Stimulated activated CD4-positive, alpha-beta T cell treated with anti-CD3 and anti-CD28 coated beads, Interleukin-4, amount 100 ng/mL, for 48 hours (primary cell): ENCODE measurements around the gene GNG14.
A peak's percentile ranks its signal among the peaks of the same experiment; 100 is the strongest.
"Not testable (repeated sequence)": the region's sequence is repeated elsewhere in the genome, so short reads cannot be mapped to it uniquely, and the experiment has no call there.

Source experiments
- DNase-seq, 2 donors: peaks; one replicate each; pipeline ENCODE4 v3.0.0-alpha.2; 2020; ENCODE audit warnings: low read depth in 2 of 2

Gene GNG14

GRCh38 chr19:12687496-12688196 lies at the start of gene GNG14:
Gene GNG14, plus strand, starts transcription at chr19:12687998. Its CDS starts 51 bp downstream, at chr19:12688049.
- DNase-seq = no peak

- no peak for DNase-seq
Observed at GRCh38 chr19:12638611-12639182, 49.1 kb upstream of the GNG14 start.

- DNase-seq = peak; percentile 84 to 87
Observed at GRCh38 chr19:12639901-12640613, 47.7 kb upstream of the GNG14 start.

DNA sequence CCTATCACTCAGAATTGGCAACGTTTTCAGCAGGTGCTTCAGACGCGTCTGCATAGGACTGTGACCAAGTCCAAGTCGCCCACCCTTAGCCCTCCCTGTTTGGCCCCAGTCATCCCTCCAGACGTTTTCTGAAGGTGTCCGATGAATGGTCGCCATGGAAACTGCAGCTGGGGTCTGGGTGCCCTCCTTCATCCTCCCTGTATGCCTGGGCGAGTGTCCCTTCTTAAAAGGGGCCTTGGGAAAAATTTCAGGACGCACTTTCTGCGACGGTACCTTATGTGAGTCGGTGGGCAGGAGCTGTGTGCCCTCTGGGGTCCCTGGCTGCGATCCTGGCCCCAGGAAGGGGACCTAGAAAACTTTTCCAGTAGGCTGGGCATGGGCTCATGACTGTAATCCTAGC lies 46.3 kb upstream of the GNG14 start:
- no peak for DNase-seq

- DNase-seq = no peak
Observed at GRCh38 chr19:12642506-12642905, 45.3 kb upstream of the GNG14 start.

- DNase-seq = not testable (repeated sequence)
Observed at GRCh38 chr19:12643716-12644115, 44.1 kb upstream of the GNG14 start.

DNA sequence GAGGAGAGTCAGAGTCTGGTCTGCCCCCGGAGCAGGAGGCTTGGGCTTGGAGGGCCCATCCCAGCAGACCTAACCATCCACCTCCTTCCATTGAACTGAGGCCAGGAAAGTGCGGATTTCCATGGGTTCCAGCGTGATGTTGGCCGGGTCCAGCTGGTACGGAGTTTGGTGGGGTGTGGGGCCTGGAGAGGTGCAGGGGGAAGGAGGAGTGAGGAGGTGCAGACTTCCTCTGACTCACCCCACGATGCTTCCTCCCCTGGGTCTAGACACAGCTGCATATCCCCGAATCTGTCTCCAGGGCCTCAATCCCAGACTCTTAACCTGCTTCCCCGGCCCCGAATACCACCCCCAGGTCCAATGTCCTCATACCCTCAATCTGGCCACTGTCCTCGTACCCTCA lies 41.2 kb upstream of the GNG14 start:
- no peak for DNase-seq

GRCh38 chr19:12647047-12647446 lies 40.8 kb upstream of the GNG14 start:
- DNase-seq = no peak

DNA sequence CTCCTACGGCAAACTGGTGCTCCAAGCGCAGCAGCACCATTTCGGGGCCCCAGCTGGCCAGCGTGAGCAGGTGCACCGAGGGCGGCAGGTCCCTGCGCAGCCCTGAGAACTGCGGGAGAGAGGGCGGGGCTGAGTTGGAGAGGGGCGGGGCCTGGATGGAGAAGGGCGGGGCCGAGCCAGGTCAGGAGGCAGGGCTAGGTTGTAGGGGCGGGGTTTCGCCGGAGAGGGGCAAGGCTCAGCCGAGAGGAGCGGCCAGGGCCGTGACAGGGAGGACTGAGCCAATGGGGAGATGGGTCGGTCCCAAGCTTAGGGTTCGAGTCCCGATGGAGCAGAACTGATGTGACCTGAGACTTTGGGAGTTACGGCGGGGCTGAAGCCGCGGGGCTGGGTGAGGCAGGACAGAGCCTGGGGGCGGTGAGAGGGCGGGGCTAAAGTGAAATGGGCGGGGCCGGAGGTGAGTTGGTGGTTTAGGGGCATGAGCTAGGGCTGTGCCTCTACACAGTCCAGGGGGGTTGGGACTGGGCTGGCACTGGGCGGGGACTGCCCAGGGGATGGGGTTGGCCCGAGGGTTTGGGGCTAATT lies 40.2 kb upstream of the GNG14 start:
- peak; percentile 35 to 59 for DNase-seq

GRCh38 chr19:12648088-12648487 lies 39.7 kb upstream of the GNG14 start:
- no peak for DNase-seq

- no peak for DNase-seq
Observed at GRCh38 chr19:12649941-12650340, 37.9 kb upstream of the GNG14 start.

- DNase-seq = no peak
Observed at GRCh38 chr19:12652219-12652618, 35.6 kb upstream of the GNG14 start.

GRCh38 chr19:12655546-12655945 lies 32.3 kb upstream of the GNG14 start:
- DNase-seq = no peak

DNA sequence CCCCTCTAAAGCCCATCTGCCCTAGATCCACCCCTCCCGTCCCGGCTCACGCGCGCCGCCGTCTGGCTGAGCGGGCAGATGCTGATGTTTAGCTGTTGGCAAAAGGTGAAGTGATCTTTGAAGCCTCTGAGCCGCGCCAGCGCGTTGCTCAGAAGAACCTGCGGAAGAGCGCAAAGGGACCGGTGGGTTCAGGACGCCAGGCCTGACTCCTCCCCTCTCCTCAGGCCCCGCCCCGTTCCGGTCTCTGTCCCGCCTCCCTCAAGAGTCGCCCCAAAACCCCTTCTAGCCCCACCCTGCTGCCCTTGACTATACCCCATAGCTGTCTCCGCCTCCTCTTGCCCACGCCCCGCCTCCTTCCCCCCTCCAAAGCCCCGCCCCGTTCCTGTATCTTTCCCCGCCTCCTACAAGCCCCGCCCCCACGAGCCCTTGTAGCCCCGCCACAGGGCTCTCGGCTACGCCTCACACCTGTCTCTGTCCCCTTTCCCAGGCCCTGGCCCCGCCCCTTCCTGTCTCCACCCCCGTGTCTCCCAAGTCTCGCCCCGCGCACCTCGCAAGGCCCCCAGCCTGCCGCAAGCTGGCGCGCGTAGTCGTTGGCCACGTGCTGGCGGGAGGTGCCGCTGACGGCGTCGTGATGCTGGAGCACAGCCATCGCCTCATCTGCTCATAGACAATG lies 30.8 kb upstream of the GNG14 start:
- peak in 1 of 2 donors; percentile 59 for DNase-seq

DNA sequence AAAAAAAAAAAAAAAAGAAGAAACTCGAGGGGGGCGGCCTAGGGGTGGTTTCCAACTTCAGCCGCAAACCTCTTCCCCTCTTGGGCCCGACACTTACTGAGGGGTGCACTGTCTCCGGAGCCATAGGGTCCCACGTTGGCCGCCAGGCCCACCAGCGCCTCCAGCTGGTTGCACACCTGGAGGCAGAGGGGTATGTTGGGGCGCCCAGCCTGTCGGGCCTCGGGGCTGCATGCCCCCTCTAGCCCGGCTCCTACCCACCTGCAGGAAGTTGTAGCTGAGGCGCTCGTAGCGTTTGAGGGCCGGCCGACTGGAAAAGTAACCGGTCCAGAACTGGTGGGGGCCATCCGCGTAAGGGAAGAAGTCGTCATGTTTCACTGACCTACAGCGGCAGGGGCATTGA lies 29.8 kb upstream of the GNG14 start:
- no peak for DNase-seq

- no peak for DNase-seq
Observed at GRCh38 chr19:12660980-12661379, 26.8 kb upstream of the GNG14 start.

- no peak for DNase-seq
Observed at GRCh38 chr19:12664406-12665280, 23.2 kb upstream of the GNG14 start.

DNA sequence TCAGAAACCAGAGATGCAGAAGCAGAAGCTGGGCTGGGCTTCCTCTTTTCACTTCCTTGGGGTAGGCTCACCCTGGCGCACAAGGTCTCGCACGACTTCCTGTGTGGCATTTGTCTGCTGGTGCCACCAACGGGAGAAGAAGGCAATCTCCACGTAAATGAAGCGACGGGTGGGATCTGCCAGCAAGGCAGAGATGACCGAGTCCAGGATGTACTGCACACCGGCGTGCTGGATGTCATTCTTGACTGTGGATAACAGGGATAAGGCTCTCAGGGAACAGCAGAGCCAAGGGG lies 22.6 kb upstream of the GNG14 start:
- peak in 1 of 2 donors; percentile 36 for DNase-seq

DNA sequence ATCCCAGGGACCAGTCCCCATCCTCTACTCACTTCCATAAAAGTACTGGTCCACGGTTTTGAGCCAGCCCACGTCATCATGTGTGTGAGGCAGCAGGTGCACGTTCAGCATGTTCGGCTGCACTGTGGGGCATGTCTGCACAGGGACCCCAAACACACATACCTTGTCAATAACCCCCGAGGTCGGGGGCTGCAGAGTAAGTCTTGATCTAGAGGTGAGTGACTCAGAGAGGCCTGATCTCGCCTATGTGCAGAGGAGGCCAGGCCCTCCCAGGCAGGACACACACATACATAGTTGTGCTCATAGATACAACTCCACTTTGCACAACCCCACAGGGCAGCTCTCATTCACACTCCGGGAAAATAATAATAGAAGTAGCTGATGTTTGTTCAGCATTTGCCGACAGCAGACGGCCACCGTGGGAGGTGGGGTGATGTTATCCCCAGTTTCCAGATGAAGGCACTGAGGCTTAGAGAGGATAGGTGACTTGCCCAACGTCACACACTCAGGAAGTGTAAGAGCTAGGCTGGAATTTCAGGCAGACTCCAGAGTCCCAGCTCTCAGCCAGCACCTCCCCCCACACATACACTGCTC lies 22.0 kb upstream of the GNG14 start:
- no peak for DNase-seq

DNA sequence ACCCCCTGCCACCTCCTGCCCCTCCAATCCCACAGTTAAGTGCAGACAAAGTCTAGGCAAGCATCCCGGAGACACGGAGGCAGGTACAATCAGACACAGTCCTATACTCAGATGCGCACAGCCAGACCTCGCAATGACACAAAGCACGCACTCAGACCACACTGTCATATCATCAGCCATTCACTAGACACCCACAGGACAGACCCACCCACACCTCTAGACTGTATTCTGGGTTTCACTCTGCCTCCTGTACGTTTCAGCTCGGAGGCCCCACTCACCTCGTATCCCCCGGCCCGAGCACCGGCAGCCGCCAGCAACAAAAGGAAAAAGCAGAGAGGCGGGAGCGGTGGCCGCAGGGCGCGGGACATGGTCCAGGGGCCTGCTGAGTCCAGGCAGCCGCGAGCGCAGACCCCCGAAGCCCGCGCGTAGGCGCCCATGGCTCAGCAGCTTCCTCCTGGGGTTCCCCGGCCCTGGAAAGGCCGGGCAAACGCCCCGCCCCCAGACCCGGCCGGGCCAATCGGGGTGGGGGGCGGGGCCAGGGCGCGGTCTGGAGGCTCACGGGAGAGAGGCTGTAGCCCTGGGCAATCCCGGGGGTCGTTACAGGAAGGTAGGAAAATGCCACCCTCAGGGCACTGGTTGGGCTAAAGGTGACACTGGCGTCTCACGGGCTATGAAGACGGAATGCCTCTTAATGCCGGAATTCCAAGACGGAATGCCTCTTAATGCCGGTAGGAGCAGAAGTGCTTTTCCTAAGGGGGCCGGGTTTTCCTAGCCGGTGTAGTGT lies 21.3 kb upstream of the GNG14 start, which contains the start of the genes MAN2B1 and WDR83:
Gene MAN2B1, minus strand, starts transcription at position 478 of the 784 bp plus-strand sequence. Its CDS starts 41 bp downstream, at position 437.
Gene WDR83, plus strand, starts transcription at position 543 of the 784 bp plus-strand sequence. CDS start 2,984 bp downstream, outside the sequence.
- peak; percentile 70 to 79 for DNase-seq
